HepG2 (cell line): Measurements from ENCODE around the gene TCAIM. TPM values are rescaled to one million over a fixed set of nuclear protein-coding genes. Genes with fewer than 3 reads are reported as not detected.

Experiments used
- FOXO1 ChIP-seq: sonication (generic); formaldehyde crosslinking; IDR thresholded peaks from 2 replicates; pipeline ENCODE4 v1.4.0; 2020; ENCODE audit warnings: missing genetic modification reagents
- HMG20B ChIP-seq: conservative IDR thresholded peaks from 2 replicates; pipeline ENCODE4 v1.6.1; 2016; ENCODE audit warnings: missing genetic modification reagents, missing compliant biosample characterization
- KMT2B ChIP-seq: IDR thresholded peaks from 2 replicates; pipeline ENCODE4 v1.6.1; 2016; ENCODE audit warnings: missing genetic modification reagents, missing compliant biosample characterization
- MAFF ChIP-seq: IDR thresholded peaks from 2 replicates; pipeline ENCODE4 v1.6.1; 2011; ENCODE audit warnings: low read depth, low read length, improper control_type of control experiment
- MAFG ChIP-seq: sonication (generic); formaldehyde crosslinking; IDR thresholded peaks from 2 replicates; pipeline ENCODE4 v1.5.1; 2020; ENCODE audit warnings: mild to moderate bottlenecking, missing genetic modification reagents
- SAFB2 ChIP-seq: sonication (generic); formaldehyde crosslinking; IDR thresholded peaks from 2 replicates; pipeline ENCODE4 v1.5.1; 2020; ENCODE audit warnings: missing genetic modification reagents, low read depth, mild to moderate bottlenecking, borderline replicate concordance
- SRSF1 ChIP-seq: fragments of 200-400 bp; formaldehyde crosslinking; optimal IDR thresholded peaks from 2 replicates; pipeline ENCODE3; 2017; ENCODE audit warnings: mild to moderate bottlenecking, low read depth, low read length, moderate library complexity
- SRSF4 ChIP-seq: fragments of 200-400 bp; formaldehyde crosslinking; IDR thresholded peaks from one replicate; pipeline ENCODE4 v1.6.1; 2018; ENCODE audit warnings: mild to moderate bottlenecking, low read depth, low read length, moderate library complexity; ENCODE audit not compliant: poor library complexity, severe bottlenecking
- TBX2 ChIP-seq: sonication (generic); formaldehyde crosslinking; IDR thresholded peaks from 2 replicates; pipeline ENCODE4 v1.5.0; 2020; ENCODE audit warnings: missing genetic modification reagents, mild to moderate bottlenecking, borderline replicate concordance
- U2AF1 ChIP-seq: fragments of 200-400 bp; formaldehyde crosslinking; optimal IDR thresholded peaks from 2 replicates; pipeline ENCODE3; 2017; ENCODE audit warnings: mild to moderate bottlenecking, low read depth, low read length
- YEATS2 ChIP-seq: sonication (generic); formaldehyde crosslinking; IDR thresholded peaks from 2 replicates; pipeline ENCODE4 v1.4.0; 2020; ENCODE audit warnings: missing genetic modification reagents, borderline replicate concordance
- ZBTB8A ChIP-seq: sonication (generic); formaldehyde crosslinking; IDR thresholded peaks from 2 replicates; pipeline ENCODE4 v1.4.0; 2020; ENCODE audit warnings: mild to moderate bottlenecking, low read depth, missing genetic modification reagents, borderline replicate concordance
- ZNF296 ChIP-seq: sonication (generic); formaldehyde crosslinking; conservative IDR thresholded peaks from 2 replicates; pipeline ENCODE4 v1.5.0; 2020; ENCODE audit warnings: mild to moderate bottlenecking, missing genetic modification reagents
- ZNF878 ChIP-seq: sonication (generic); formaldehyde crosslinking; IDR thresholded peaks from 2 replicates; pipeline ENCODE4 v1.8.1; 2023; ENCODE audit warnings: mild to moderate bottlenecking, missing genetic modification reagents, moderate library complexity
- polyA plus RNA-seq, 8 experiments: library from polyadenylated mRNA; depleted of rRNA in 3 of 8; stranded (reverse) in 7 of 8; unstranded in 1 of 8; fragments of >200 nt; fragmentation: Illumina TruSeq in 4 of 8; extraction: Trizol in 4 of 8; gene quantifications; 2 replicates each; pipeline versions ENCODE4 v1.2.1 to v1.2.3, GENCODE V29; 2011 to 2016; ENCODE audit warnings: low read depth in 4 of 8, missing spikeins in 1 of 8, mixed read lengths in 1 of 8; ENCODE audit not compliant: insufficient read depth in 1 of 8
- total RNA-seq, 5 experiments: library from RNA; depleted of rRNA; stranded (reverse); fragments of >200 nt; fragmentation: Illumina TruSeq; extraction: Trizol; gene quantifications; 2 replicates each; pipeline ENCODE4 v1.2.3, GENCODE V29; 2016; ENCODE audit warnings: low read depth in 1 of 5
- TF ChIP-seq, protein P1 (sequence below): sonication (generic); formaldehyde crosslinking; IDR thresholded peaks from 2 replicates; pipeline ENCODE4 v1.4.0; 2020; ENCODE audit warnings: missing genetic modification reagents, borderline replicate concordance
- TF ChIP-seq, protein P2 (sequence below): sonication (generic); formaldehyde crosslinking; IDR thresholded peaks from 2 replicates; pipeline ENCODE4 v1.4.0; 2020; ENCODE audit warnings: missing genetic modification reagents
- TF ChIP-seq, protein P3 (sequence below): sonication (generic); formaldehyde crosslinking; IDR thresholded peaks from 2 replicates; pipeline ENCODE4 v1.4.0; 2020; ENCODE audit warnings: mild to moderate bottlenecking, missing genetic modification reagents
- TF ChIP-seq, protein P4 (sequence below): sonication (generic); formaldehyde crosslinking; IDR thresholded peaks from 2 replicates; pipeline ENCODE4 v1.5.0; 2020; ENCODE audit warnings: mild to moderate bottlenecking, missing genetic modification reagents, moderate library complexity

The TCAIM gene
- total and polyA plus RNA-seq, 2 of the 13 experiments (the other 11 are each of a cell fraction or from before 2014, with no cell fraction given), result 16.9 to 22.6 TPM

DNA sequence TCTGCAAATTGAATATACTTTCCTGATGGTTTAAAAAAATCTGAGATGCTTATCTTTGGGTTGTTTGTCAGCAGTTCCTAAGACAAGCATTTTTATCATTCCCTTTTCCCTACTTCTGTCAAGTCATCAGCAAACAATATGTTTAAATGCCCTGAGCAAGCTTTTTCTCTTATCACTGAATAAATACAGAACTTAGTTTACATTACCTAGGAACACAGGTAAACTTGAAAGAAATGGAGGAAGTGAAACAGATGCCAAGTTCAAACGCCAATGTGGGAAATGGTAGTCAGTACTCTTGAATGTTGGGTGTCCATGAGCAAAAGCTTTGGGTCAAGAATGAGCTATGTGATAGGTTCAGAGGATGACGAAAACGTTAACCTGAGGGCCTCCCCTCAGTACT, 17.2 kb upstream of the TCAIM start (continued):
- TF ChIP-seq FOXO1 (peak; percentile 69; the same call in 1 of the 2 replicates), ZNF296 (no peak), ZNF878 (CRISPR knock-in tag) (peak; percentile 69; the same call in 1 of the 2 replicates), SAFB2 (CRISPR knock-in tag) (no peak), MAFG (CRISPR knock-in tag) (0 out of 2 replicates have a peak, but pooled peaks have one; percentile 34), HMG20B (CRISPR knock-in tag) (0 out of 2 replicates have a peak, but pooled peaks have one; percentile 52), KMT2B (CRISPR knock-in tag) (peak; percentile 48; the same call in 1 of the 2 replicates), SRSF1 (no peak), MAFF (peak; percentile 93), ZBTB8A (CRISPR knock-in tag) (no peak), U2AF1 (no peak), TBX2 (CRISPR knock-in tag) (0 out of 2 replicates have a peak, but pooled peaks have one; percentile 31), YEATS2 (CRISPR knock-in tag) (peak; percentile 35; the same call in 1 of the 2 replicates), SRSF4 (no peak)
- TF ChIP-seq, protein P1, sequence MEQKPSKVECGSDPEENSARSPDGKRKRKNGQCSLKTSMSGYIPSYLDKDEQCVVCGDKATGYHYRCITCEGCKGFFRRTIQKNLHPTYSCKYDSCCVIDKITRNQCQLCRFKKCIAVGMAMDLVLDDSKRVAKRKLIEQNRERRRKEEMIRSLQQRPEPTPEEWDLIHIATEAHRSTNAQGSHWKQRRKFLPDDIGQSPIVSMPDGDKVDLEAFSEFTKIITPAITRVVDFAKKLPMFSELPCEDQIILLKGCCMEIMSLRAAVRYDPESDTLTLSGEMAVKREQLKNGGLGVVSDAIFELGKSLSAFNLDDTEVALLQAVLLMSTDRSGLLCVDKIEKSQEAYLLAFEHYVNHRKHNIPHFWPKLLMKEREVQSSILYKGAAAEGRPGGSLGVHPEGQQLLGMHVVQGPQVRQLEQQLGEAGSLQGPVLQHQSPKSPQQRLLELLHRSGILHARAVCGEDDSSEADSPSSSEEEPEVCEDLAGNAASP (CRISPR knock-in tag), result peak; percentile 87; the same call in 1 of the 2 replicates
- TF ChIP-seq, protein P2, sequence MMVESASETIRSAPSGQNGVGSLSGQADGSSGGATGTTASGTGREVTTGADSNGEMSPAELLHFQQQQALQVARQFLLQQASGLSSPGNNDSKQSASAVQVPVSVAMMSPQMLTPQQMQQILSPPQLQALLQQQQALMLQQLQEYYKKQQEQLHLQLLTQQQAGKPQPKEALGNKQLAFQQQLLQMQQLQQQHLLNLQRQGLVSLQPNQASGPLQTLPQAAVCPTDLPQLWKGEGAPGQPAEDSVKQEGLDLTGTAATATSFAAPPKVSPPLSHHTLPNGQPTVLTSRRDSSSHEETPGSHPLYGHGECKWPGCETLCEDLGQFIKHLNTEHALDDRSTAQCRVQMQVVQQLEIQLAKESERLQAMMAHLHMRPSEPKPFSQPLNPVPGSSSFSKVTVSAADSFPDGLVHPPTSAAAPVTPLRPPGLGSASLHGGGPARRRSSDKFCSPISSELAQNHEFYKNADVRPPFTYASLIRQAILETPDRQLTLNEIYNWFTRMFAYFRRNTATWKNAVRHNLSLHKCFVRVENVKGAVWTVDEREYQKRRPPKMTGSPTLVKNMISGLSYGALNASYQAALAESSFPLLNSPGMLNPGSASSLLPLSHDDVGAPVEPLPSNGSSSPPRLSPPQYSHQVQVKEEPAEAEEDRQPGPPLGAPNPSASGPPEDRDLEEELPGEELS (CRISPR knock-in tag), result peak; percentile 91
- TF ChIP-seq, protein P3, sequence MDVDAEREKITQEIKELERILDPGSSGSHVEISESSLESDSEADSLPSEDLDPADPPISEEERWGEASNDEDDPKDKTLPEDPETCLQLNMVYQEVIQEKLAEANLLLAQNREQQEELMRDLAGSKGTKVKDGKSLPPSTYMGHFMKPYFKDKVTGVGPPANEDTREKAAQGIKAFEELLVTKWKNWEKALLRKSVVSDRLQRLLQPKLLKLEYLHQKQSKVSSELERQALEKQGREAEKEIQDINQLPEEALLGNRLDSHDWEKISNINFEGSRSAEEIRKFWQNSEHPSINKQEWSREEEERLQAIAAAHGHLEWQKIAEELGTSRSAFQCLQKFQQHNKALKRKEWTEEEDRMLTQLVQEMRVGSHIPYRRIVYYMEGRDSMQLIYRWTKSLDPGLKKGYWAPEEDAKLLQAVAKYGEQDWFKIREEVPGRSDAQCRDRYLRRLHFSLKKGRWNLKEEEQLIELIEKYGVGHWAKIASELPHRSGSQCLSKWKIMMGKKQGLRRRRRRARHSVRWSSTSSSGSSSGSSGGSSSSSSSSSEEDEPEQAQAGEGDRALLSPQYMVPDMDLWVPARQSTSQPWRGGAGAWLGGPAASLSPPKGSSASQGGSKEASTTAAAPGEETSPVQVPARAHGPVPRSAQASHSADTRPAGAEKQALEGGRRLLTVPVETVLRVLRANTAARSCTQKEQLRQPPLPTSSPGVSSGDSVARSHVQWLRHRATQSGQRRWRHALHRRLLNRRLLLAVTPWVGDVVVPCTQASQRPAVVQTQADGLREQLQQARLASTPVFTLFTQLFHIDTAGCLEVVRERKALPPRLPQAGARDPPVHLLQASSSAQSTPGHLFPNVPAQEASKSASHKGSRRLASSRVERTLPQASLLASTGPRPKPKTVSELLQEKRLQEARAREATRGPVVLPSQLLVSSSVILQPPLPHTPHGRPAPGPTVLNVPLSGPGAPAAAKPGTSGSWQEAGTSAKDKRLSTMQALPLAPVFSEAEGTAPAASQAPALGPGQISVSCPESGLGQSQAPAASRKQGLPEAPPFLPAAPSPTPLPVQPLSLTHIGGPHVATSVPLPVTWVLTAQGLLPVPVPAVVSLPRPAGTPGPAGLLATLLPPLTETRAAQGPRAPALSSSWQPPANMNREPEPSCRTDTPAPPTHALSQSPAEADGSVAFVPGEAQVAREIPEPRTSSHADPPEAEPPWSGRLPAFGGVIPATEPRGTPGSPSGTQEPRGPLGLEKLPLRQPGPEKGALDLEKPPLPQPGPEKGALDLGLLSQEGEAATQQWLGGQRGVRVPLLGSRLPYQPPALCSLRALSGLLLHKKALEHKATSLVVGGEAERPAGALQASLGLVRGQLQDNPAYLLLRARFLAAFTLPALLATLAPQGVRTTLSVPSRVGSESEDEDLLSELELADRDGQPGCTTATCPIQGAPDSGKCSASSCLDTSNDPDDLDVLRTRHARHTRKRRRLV (CRISPR knock-in tag), result no peak
- TF ChIP-seq, protein P4, sequence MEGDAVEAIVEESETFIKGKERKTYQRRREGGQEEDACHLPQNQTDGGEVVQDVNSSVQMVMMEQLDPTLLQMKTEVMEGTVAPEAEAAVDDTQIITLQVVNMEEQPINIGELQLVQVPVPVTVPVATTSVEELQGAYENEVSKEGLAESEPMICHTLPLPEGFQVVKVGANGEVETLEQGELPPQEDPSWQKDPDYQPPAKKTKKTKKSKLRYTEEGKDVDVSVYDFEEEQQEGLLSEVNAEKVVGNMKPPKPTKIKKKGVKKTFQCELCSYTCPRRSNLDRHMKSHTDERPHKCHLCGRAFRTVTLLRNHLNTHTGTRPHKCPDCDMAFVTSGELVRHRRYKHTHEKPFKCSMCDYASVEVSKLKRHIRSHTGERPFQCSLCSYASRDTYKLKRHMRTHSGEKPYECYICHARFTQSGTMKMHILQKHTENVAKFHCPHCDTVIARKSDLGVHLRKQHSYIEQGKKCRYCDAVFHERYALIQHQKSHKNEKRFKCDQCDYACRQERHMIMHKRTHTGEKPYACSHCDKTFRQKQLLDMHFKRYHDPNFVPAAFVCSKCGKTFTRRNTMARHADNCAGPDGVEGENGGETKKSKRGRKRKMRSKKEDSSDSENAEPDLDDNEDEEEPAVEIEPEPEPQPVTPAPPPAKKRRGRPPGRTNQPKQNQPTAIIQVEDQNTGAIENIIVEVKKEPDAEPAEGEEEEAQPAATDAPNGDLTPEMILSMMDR, result no peak
